HG03460 (cell line): ENCODE measurements around the gene NFATC2.
"Not testable (repeated sequence)": the region's sequence is repeated elsewhere in the genome, so short reads cannot be mapped to it uniquely, and the experiment has no call there.

Experiments used
- ATAC-seq: cut with Tn5 transposase; IDR thresholded peaks from one replicate; pipeline ENCODE4 v1.9.1; 2021; ENCODE audit not compliant: unreplicated experiment

Gene NFATC2

GRCh38 chr20:51481341-51481914, 61.1 kb downstream of the NFATC2 start:
- no peak for ATAC-seq

- ATAC-seq, result peak; percentile 71
Observed at GRCh38 chr20:51480507-51481270, 61.8 kb downstream of the NFATC2 start.

- ATAC-seq, result not testable (repeated sequence)
Observed at GRCh38 chr20:51476106-51476505, 66.4 kb downstream of the NFATC2 start.

GRCh38 chr20:51473771-51474170, 68.7 kb downstream of the NFATC2 start:
- no peak for ATAC-seq

GRCh38 chr20:51473256-51473655, 69.3 kb downstream of the NFATC2 start:
- ATAC-seq, result no peak

GRCh38 chr20:51470907-51471411, 71.6 kb downstream of the NFATC2 start:
- no peak for ATAC-seq

GRCh38 chr20:51470499-51470820, 72.1 kb downstream of the NFATC2 start:
- no peak for ATAC-seq

GRCh38 chr20:51469578-51470498, 72.7 kb downstream of the NFATC2 start:
- no peak for ATAC-seq

GRCh38 chr20:51469046-51469445, 73.5 kb downstream of the NFATC2 start:
- no peak for ATAC-seq

GRCh38 chr20:51468636-51469035, 73.9 kb downstream of the NFATC2 start:
- no peak for ATAC-seq

- no peak for ATAC-seq
Observed at GRCh38 chr20:51467956-51468626, 74.4 kb downstream of the NFATC2 start.

- no peak for ATAC-seq
Observed at GRCh38 chr20:51463998-51464397, 78.5 kb downstream of the NFATC2 start.

GRCh38 chr20:51463560-51463959, 79.0 kb downstream of the NFATC2 start:
- no peak for ATAC-seq

- no peak for ATAC-seq
Observed at GRCh38 chr20:51462566-51463276, 79.8 kb downstream of the NFATC2 start.

GRCh38 chr20:51461846-51462245, 80.7 kb downstream of the NFATC2 start:
- ATAC-seq, result not testable (repeated sequence)

- no peak for ATAC-seq
Observed at GRCh38 chr20:51461306-51461705, 81.2 kb downstream of the NFATC2 start.

- ATAC-seq, result peak; percentile 98
Observed at GRCh38 chr20:51460569-51461265, 81.8 kb downstream of the NFATC2 start.

GRCh38 chr20:51460163-51460562, 82.4 kb downstream of the NFATC2 start:
- no peak for ATAC-seq

- no peak for ATAC-seq
Observed at GRCh38 chr20:51458751-51459439, 83.6 kb downstream of the NFATC2 start.
